ENCODE measurements around the gene RNF150.

DNA sequence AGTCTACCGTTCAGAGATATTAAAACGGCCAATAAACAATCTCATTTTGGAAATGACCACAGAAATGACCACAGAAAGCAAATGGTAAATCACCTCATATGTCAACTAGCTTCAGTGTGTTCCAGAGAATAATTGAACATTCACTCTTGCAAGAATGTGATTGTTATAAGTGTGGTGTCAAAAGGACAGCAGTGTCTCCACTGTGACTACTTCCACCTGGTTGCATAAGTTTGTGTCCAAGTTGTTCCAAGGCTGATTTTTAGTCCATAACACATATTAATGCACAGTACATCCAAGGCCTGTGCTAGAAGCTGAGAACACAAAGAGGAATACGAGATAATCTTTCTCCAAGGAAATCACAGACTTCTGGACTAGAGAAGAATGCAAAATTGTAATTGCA lies 37.4 kb upstream of the RNF150 start:
- no peak for TF ChIP-seq BHLHE40 (IDR thresholded peaks at IDR 0.05; ENCODE audit: low read depth, low read length)
- TF ChIP-seq RFX5 (IDR thresholded peaks at IDR 0.05; ENCODE audit: low read depth, low read length), result no peak
- TF ChIP-seq SMC3 (IDR thresholded peaks at IDR 0.05; ENCODE audit: low read depth, low read length), result no peak
- no peak for TF ChIP-seq MAZ (IDR thresholded peaks at IDR 0.05; ENCODE audit: borderline replicate concordance, low read depth, low read length)
- TF ChIP-seq CTCF (conservative IDR thresholded peaks at IDR 0.05; ENCODE audit: low read depth, low read length), result no peak
- no peak for TF ChIP-seq MAFK (IDR thresholded peaks at IDR 0.05; ENCODE audit: low read depth, low read length)
- TF ChIP-seq POLR2A (IDR thresholded peaks at IDR 0.05; ENCODE audit: low read depth, low read length), result no peak
